Neutrophil (primary cell): Measurements from ENCODE around the gene DUSP8.

Experiments
- H3K27ac ChIP-seq: fragments of 200-600 bp; sonication (generic); 2 replicates; pipeline ENCODE4 v1.5.1; 2016; ENCODE audit warnings: mild to moderate bottlenecking, moderate library complexity
- H3K27me3 ChIP-seq: fragments of 200-600 bp; sonication (generic); 2 replicates; pipeline ENCODE4 v1.6.0; 2016; ENCODE audit warnings: mild to moderate bottlenecking
- H3K36me3 ChIP-seq: fragments of 200-600 bp; sonication (generic); 2 replicates; pipeline ENCODE4 v1.5.1; 2017
- H3K4me1 ChIP-seq, 2 experiments: fragments of 200-600 bp in 1 of 2; sonication (generic) in 1 of 2; 1 replicate in 1 of 2; 2 replicates in 1 of 2; pipeline versions ENCODE4 v1.5.1 to v1.6.1; 2013 to 2016; ENCODE audit warnings: low read depth in 1 of 2, low read length in 1 of 2, mild to moderate bottlenecking in 1 of 2, moderate library complexity in 1 of 2; ENCODE audit not compliant: control insufficient read depth in 1 of 2, insufficient read depth in 1 of 2
- H3K4me3 ChIP-seq, 2 experiments: fragments of 200-600 bp in 1 of 2; sonication (generic) in 1 of 2; 1 replicate in 1 of 2; 2 replicates in 1 of 2; pipeline ENCODE4 v1.5.1; 2013 to 2016; ENCODE audit warnings: low read depth in 1 of 2, low read length in 1 of 2, mild to moderate bottlenecking in 1 of 2, moderate library complexity in 1 of 2
- H3K9me3 ChIP-seq: fragments of 200-600 bp; sonication (generic); 2 replicates; pipeline ENCODE4 v1.5.1; 2016
- CTCF ChIP-seq: fragments of 200-600 bp; sonication (generic); IDR thresholded peaks from 2 replicates; pipeline ENCODE4 v1.5.1; 2016; ENCODE audit warnings: antibody characterized with exemption

Gene DUSP8

GRCh38 chr11:1546077-1546535, 26.0 kb downstream of the DUSP8 start:
- Histone ChIP-seq H3K4me1 (peaks cover 0 to 16% of the 10 kb centered on the region in 2 experiments), H3K9me3 (no peaks in the 10 kb centered on the region), H3K27me3 (peaks cover 91% of the 10 kb centered on the region), H3K4me3 (no peak overlapping the region), H3K27ac (no peak overlapping the region), H3K36me3 (no peaks in the 10 kb centered on the region)
- no peak for TF ChIP-seq CTCF

- H3K36me3 ChIP-seq = no peaks in the 10 kb centered on the region
- TF ChIP-seq CTCF = no peak
- no peaks in the 10 kb centered on the region for H3K9me3 ChIP-seq
- no peak overlapping the region for H3K27ac ChIP-seq
- peaks cover 96% of the 10 kb centered on the region for H3K27me3 ChIP-seq
- no peak overlapping the region for H3K4me3 ChIP-seq
- H3K4me1 ChIP-seq = peaks cover 0 to 16% of the 10 kb centered on the region in 2 experiments
Measured at GRCh38 chr11:1545432-1545831, 26.6 kb downstream of the DUSP8 start.

DNA sequence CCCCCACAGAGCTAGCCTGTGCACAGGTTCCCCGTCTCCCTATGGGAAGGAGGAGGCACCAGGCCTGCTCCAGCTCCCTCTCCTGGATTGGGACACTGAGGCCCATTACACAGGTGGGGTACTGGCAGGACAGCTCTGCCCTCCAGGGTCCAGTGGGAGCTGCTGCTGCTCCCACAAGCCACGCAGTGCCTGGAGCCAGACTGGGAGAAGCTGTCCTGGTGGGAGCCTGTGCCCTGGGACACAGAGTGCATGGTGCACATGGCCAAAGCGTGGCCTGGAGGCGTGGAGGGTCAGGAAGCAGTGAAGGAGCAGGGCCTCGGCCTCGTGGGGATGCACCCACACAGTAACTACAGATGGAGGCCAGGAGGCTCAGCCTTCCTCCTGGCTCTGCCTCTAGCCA, 27.5 kb downstream of the DUSP8 start:
- Histone ChIP-seq H3K9me3 (no peaks in the 10 kb centered on the region), H3K27ac (no peak overlapping the region), H3K36me3 (no peaks in the 10 kb centered on the region), H3K27me3 (peaks cover 96% of the 10 kb centered on the region), H3K4me1 (peaks cover 0 to 16% of the 10 kb centered on the region in 2 experiments), H3K4me3 (no peak overlapping the region)
- no peak for TF ChIP-seq CTCF

DNA sequence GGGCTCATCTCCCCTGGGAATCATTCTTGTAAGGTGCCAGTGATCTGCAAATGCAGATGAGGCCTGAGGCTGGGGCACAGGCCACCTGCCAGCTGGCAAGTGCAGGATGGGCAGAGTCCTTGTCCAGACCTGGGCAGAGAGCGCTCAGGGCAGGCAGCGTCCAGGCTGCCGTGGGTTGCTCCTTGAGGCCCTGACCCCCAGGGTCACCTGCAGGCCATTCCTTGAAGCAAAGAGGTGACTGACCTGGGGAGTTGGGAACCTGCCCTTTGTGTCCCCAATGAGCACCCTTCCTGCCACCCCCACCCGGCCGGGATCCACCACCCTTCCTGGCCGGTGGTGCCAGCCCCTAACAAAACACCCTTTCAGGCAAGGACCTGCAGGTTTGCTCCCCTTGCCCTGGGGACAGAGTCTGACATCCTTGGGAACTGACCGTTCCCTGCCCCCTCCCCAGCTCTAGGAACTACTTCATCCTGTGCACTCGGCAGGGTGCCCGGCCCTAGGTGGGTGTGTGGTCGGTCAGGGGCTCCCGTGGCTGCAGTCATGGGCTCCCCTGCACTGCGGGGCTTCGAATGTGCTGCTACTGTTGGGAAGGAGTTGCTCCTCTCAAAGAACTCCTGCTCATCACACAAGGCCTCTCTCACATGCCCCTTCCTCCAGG, 28.3 kb downstream of the DUSP8 start:
- Histone ChIP-seq H3K27ac (no peak overlapping the region), H3K36me3 (no peaks in the 10 kb centered on the region), H3K4me1 (peaks cover 0 to 16% of the 10 kb centered on the region in 2 experiments), H3K27me3 (peaks cover 96% of the 10 kb centered on the region), H3K4me3 (no peak overlapping the region), H3K9me3 (no peaks in the 10 kb centered on the region)
- TF ChIP-seq CTCF = no peak

DNA sequence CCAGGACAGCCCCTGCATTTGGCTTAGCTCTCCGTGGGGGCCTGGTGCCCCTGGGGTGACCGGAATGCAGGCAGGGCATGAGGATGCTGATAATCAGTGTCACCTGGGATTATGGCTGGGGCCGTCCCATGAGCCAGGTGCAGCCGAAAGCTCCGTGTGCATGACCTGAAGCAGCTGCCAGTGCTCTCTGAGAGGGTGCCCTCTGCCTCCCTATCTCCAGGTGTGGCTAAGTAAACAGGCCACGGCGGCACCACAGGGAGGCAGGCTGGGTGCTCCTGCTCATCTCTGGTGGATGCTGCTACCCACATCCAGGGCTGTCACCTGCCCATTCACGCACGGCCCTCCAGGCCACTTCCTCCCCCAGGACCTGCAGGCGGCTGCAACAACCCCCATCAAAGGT, 29.8 kb downstream of the DUSP8 start:
- H3K36me3 ChIP-seq = no peaks in the 10 kb centered on the region
- H3K4me3 ChIP-seq = no peak overlapping the region
- no peak for TF ChIP-seq CTCF
- peaks cover 94% of the 10 kb centered on the region for H3K27me3 ChIP-seq
- H3K9me3 ChIP-seq = no peaks in the 10 kb centered on the region
- H3K4me1 ChIP-seq = peaks cover 0 to 7% of the 10 kb centered on the region in 2 experiments
- H3K27ac ChIP-seq = no peak overlapping the region
